Effector memory CD4-positive, alpha-beta T cell (primary cell): ENCODE data around the gene C12orf56.
"Not testable (repeated sequence)": the region's sequence is repeated elsewhere in the genome, so short reads cannot be mapped to it uniquely, and the experiment has no call there.

Source experiments
- DNase-seq, 3 donors: peaks; one replicate each; pipeline ENCODE4 v3.0.0-alpha.2; 2020
- H3K27ac ChIP-seq: 2 replicates; pipeline ENCODE4 v1.7.0; 2013; ENCODE audit warnings: mild to moderate bottlenecking, low read length, moderate library complexity; ENCODE audit not compliant: insufficient read depth, poor library complexity, severe bottlenecking
- H3K27me3 ChIP-seq: replicated peaks from 2 replicates; pipeline ENCODE4 v1.7.0; 2013; ENCODE audit warnings: mild to moderate bottlenecking, low read length; ENCODE audit not compliant: insufficient read depth, control insufficient read depth, poor library complexity, severe bottlenecking
- H3K36me3 ChIP-seq: 2 replicates; pipeline ENCODE4 v1.7.0; 2013; ENCODE audit warnings: mild to moderate bottlenecking, low read length, moderate library complexity; ENCODE audit not compliant: control insufficient read depth, insufficient read depth
- H3K4me1 ChIP-seq: 2 replicates; pipeline ENCODE4 v1.7.0; 2013; ENCODE audit warnings: low read length, mild to moderate bottlenecking; ENCODE audit not compliant: control insufficient read depth, insufficient read depth, poor library complexity, severe bottlenecking
- H3K4me3 ChIP-seq: 2 replicates; pipeline ENCODE4 v1.7.0; 2013; ENCODE audit warnings: low read length, low read depth, mild to moderate bottlenecking; ENCODE audit not compliant: insufficient read depth, poor library complexity, severe bottlenecking
- H3K9me3 ChIP-seq: 2 replicates; pipeline ENCODE4 v1.7.0; 2013; ENCODE audit warnings: mild to moderate bottlenecking, low read length, moderate library complexity; ENCODE audit not compliant: control insufficient read depth

C12orf56 gene

DNA sequence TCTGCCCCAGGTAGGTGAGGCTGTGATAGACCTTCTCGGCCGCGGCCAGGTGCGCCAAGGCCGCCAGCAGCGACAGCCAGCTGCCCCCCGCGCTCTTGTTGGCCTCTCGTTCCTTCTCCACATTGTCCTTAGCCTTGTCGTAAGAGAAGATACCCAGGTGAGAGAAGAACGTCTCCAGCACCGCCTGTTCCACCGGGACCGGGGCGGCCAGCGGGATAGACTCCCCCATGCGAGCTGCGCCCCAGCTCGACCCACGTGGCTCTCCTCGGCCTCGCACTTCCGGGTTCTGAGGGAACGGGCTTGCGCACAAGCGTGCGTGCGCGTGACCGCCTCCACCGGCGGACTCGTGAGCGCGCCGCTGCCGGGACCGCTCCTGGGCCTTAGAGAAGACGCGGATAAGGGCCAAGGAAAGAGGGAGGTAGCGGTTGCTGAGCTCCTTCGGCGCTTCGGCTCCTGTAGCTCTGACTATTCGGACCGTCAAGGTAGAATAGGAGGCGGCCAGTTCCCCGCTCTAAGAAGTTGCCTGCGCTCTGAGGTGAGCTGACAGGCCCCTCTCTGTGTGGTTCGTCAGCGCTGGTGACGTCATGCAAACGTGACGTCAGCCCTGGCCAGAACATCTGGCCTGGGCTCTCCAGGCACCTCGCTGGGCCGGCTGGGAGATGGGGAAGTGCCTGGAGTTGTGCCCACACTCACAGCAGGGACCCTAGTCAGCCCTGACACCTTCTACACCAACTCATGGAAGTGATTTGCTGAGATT lies 168.4 kb downstream of the C12orf56 start, which contains the start of gene KICS2:
Gene KICS2, minus strand, starts transcription at position 288 of the 757 bp plus-strand sequence. Its CDS starts 59 bp downstream, at position 229.
- Histone ChIP-seq H3K4me1 (peaks cover 6% of the 10 kb centered on the region), H3K36me3 (no peaks in the 10 kb centered on the region), H3K27ac (peak within 1 kb of the TSS; percentile 97), H3K4me3 (peak within 1 kb of the TSS; percentile 79), H3K9me3 (no peaks in the 10 kb centered on the region), H3K27me3 (no peaks in the 10 kb centered on the region)
- DNase-seq: peak; percentile 73 to 85 (median 81)

DNA sequence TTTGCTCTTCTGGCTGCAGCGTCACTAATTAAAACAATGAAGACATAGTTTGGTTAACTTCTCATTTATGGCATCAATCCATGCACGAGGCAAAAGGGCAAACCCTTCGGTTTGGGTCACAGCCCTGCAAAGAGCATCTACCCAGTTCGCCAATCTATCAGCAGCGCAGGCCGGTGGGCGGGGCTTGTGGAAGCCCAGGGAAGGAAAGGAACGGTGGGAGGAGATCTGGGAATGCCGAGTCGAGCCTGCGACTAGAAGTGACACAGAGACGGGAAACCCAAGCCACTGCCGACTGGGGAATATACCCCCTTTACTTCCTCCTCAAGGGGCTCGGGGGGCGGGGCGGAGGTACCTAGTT lies 168.9 kb downstream of the C12orf56 start:
- H3K36me3 ChIP-seq: no peaks in the 10 kb centered on the region
- H3K4me3 ChIP-seq: peak overlapping the region; percentile 79
- H3K27ac ChIP-seq: peak overlapping the region; percentile 97
- DNase-seq: peak in 1 of 3 donors; percentile 46
- H3K9me3 ChIP-seq: no peaks in the 10 kb centered on the region
- peaks cover 6% of the 10 kb centered on the region for H3K4me1 ChIP-seq
- no peaks in the 10 kb centered on the region for H3K27me3 ChIP-seq

DNA sequence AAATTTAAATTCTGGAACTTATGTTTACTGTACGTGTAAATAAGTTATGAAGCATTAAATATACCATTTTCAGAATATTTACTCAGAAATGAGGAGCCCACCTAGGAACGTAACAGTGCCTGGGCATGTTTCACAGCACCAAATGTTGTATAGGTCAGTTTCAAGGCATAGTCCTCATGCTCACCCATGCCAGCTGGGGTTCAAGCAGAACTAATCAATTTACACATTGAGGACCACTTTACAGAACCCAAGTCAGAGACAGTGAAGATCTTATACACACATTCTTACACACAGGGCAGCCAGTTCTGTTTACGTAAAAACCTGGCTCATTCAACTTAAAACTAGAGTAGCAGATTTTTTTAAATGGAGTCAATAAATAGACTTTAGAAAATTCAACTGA lies 170.5 kb downstream of the C12orf56 start:
- no peaks in the 10 kb centered on the region for H3K9me3 ChIP-seq
- no peaks in the 10 kb centered on the region for H3K27me3 ChIP-seq
- H3K27ac ChIP-seq: no peak overlapping the region
- peaks cover 6% of the 10 kb centered on the region for H3K4me1 ChIP-seq
- DNase-seq: no peak
- H3K4me3 ChIP-seq: no peak overlapping the region
- no peaks in the 10 kb centered on the region for H3K36me3 ChIP-seq

DNA sequence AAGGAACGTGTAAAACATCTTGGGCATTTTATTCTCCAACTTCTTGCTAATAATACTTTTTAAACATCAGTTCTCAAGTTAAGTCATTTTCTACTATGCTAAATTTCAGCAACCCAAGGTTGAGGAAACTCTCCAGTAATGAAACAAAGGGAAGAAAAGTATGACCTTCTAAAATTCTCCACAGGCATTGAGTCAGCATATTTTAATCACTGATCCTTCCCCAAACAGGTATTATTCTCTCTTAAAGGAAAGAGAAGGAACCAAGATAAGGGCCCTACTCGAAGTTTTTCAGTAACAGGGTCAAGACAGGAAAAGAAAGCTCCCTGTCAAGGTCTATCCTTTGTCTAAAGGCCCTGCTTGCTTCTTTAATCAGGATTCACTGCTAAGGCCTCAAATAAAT lies 171.4 kb downstream of the C12orf56 start:
- no peak for DNase-seq
- no peak overlapping the region for H3K4me3 ChIP-seq
- no peak overlapping the region for H3K27ac ChIP-seq
- H3K27me3 ChIP-seq: no peaks in the 10 kb centered on the region
- peaks cover 1% of the 10 kb centered on the region for H3K36me3 ChIP-seq
- H3K4me1 ChIP-seq: peaks cover 6% of the 10 kb centered on the region
- no peaks in the 10 kb centered on the region for H3K9me3 ChIP-seq

DNA sequence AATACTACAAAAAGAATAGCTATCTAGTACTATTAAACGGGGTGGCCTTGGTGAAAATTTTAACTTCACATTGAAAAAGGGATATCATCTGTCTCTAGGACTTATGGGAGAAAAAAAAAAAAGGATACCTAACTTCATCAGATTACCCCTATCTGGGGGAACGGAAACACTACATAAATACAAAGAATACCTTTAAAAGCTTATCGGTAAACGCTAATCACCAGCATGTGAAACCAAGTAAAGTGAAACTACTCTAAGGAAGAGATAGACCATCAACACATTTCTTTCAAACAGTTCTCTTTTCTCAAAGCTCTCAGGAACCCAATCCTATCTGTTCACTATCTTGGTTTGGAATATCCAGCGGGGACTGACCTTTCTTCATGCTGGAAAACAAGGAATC lies 172.0 kb downstream of the C12orf56 start:
- no peak overlapping the region for H3K4me3 ChIP-seq
- no peak overlapping the region for H3K27ac ChIP-seq
- no peaks in the 10 kb centered on the region for H3K27me3 ChIP-seq
- H3K36me3 ChIP-seq: peaks cover 7% of the 10 kb centered on the region
- DNase-seq: no peak
- peaks cover 6% of the 10 kb centered on the region for H3K4me1 ChIP-seq
- no peaks in the 10 kb centered on the region for H3K9me3 ChIP-seq

DNA sequence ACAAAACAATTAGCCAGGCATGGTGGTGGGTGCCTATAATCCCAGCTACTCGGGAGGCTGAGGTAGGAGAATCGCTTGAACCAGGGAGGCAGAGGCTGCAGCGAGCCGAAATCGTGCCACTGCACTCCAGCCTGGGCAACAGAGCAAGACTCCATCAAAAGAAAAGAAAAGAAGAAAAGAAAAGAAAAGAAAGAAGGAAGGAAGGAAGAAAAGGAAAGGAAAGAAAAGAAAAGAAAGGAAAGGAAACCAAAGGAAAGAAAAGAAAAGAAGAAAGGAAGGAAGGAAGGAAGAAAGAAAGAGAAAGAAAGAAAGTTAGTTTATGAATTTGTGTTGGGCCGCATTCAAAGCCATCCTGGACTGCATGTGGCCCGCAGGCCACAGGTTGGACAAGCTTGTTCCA lies 172.9 kb downstream of the C12orf56 start:
- not testable (repeated sequence) for H3K27me3 ChIP-seq, H3K4me3 ChIP-seq, H3K4me1 ChIP-seq, H3K9me3 ChIP-seq, H3K36me3 ChIP-seq, H3K27ac ChIP-seq, DNase-seq

DNA sequence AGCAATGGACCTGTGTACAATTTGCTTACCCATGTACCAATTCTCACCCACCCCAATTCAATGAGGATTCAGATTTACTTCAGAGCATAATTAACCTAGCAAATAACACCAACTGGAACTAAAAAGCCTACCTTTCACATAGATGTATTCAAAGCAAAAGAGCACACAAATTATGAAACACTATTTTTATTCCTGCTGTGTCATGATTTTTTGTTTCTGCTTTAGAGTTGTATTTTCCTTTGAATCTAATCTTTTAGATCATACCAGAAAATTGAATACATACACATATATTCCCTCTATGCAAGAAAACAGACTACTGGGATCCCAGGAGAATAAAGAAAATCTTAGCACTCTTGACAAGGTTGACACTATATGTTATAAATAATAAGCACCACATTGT lies 174.3 kb downstream of the C12orf56 start:
- Histone ChIP-seq H3K36me3 (peaks cover 7% of the 10 kb centered on the region), H3K27me3 (no peaks in the 10 kb centered on the region), H3K27ac (no peak overlapping the region), H3K4me3 (no peak overlapping the region), H3K4me1 (peaks cover 6% of the 10 kb centered on the region), H3K9me3 (no peaks in the 10 kb centered on the region)
- DNase-seq: no peak
